ENCODE results near the gene PLA2R1.

Gene PLA2R1

DNA sequence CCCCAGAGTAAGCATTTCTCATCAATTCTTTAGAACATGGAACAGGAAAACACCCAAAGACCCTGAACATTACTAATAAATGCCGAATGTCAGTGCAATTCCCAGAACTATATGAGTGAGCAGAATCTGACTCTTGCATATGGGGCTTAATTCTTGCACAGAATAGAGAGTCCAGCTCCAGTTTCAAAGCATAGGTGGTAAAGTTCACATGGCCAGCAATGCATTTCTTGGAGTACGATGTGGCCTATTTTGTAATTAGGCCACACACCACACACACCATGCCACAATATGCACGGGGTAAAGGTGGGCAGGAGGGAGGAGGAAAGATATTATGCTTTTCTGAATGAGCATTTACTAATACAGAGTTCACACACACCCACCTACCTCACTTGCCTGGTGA is 56.5 kb downstream of the PLA2R1 start:
- no peak overlapping the region for H2AK5ac ChIP-seq (ENCODE audit: low read length, severe bottlenecking)

GRCh38 chr2:160005476-160005875 is 56.9 kb downstream of the PLA2R1 start:
- Histone ChIP-seq H2AK5ac (ENCODE audit: low read length, severe bottlenecking) (no peak overlapping the region), H3K79me1 (replicated peaks; ENCODE audit: low read length, poor library complexity, severe bottlenecking) (no peaks in the 10 kb centered on the region), H2BK12ac (ENCODE audit: low read length in 2 of 2) (no peak overlapping the region), H4K91ac (ENCODE audit: low read length) (no peak overlapping the region), H3K14ac (ENCODE audit: low read length in 2 of 2) (no peak overlapping the region), H2BK15ac (ENCODE audit: low read depth, poor library complexity, severe bottlenecking) (no peak overlapping the region), H3K36me3 (ENCODE audit: control insufficient read depth in 1 of 2, insufficient read depth in 2 of 2, low read depth in 1 of 2, low read length in 2 of 2) (peaks cover 16 to 65% of the 10 kb centered on the region in 2 experiments), H2BK5ac (ENCODE audit: low read depth, low read length, poor library complexity, severe bottlenecking) (no peak overlapping the region), H3K4me2 (ENCODE audit: low read length, poor library complexity, severe bottlenecking) (no peak overlapping the region), H3K27me3 (ENCODE audit: control insufficient read depth in 1 of 2, insufficient read depth in 1 of 2, low read length in 2 of 2) (no peaks in the 10 kb centered on the region), H2AFZ (ENCODE audit: low read depth, low read length) (no peak overlapping the region), H2BK120ac (ENCODE audit: low read depth, low read length) (no peak overlapping the region), H3K4me1 (ENCODE audit: control insufficient read depth, insufficient read depth, low read depth, low read length) (no peaks in the 10 kb centered on the region), H3K27ac (ENCODE audit: low read length, poor library complexity, severe bottlenecking) (no peak overlapping the region), H3K4ac (ENCODE audit: low read depth in 1 of 2, low read length in 2 of 2) (no peak overlapping the region), H3K9me3 (ENCODE audit: control insufficient read depth, low read length) (peaks cover 8% of the 10 kb centered on the region), H3K9ac (ENCODE audit: low read length) (no peak overlapping the region), H3K18ac (ENCODE audit: low read depth in 1 of 2, low read length in 2 of 2) (no peak overlapping the region), H3K4me3 (ENCODE audit: insufficient read depth in 1 of 2, low read depth in 1 of 2, low read length in 2 of 2) (no peak overlapping the region), H3K23ac (ENCODE audit: low read length in 2 of 2) (no peak overlapping the region), H4K8ac (ENCODE audit: low read length) (no peak overlapping the region)
- WGBS, result 100% methylated on average over 2 of the region's 5 CpGs
- DNase-seq, result no peak

More for the DNA sequence above, 56.5 kb downstream of the PLA2R1 start:
- Histone ChIP-seq H2BK15ac (ENCODE audit: low read depth, poor library complexity, severe bottlenecking) (no peak overlapping the region), H2BK12ac (ENCODE audit: low read length in 2 of 2) (no peak overlapping the region), H2AFZ (ENCODE audit: low read depth, low read length) (no peak overlapping the region), H3K4me2 (ENCODE audit: low read length, poor library complexity, severe bottlenecking) (no peak overlapping the region), H3K79me1 (replicated peaks; ENCODE audit: low read length, poor library complexity, severe bottlenecking) (no peaks in the 10 kb centered on the region), H2BK5ac (ENCODE audit: low read depth, low read length, poor library complexity, severe bottlenecking) (no peak overlapping the region), H3K4me1 (ENCODE audit: control insufficient read depth, insufficient read depth, low read depth, low read length) (no peaks in the 10 kb centered on the region), H3K18ac (ENCODE audit: low read depth in 1 of 2, low read length in 2 of 2) (no peak overlapping the region), H3K4ac (ENCODE audit: low read depth in 1 of 2, low read length in 2 of 2) (no peak overlapping the region), H3K23ac (ENCODE audit: low read length in 2 of 2) (no peak overlapping the region), H3K9ac (ENCODE audit: low read length) (no peak overlapping the region), H3K27ac (ENCODE audit: low read length, poor library complexity, severe bottlenecking) (no peak overlapping the region), H3K4me3 (ENCODE audit: insufficient read depth in 1 of 2, low read depth in 1 of 2, low read length in 2 of 2) (no peak overlapping the region), H3K36me3 (ENCODE audit: control insufficient read depth in 1 of 2, insufficient read depth in 2 of 2, low read depth in 1 of 2, low read length in 2 of 2) (peaks cover 19 to 68% of the 10 kb centered on the region in 2 experiments), H4K91ac (ENCODE audit: low read length) (no peak overlapping the region), H3K14ac (ENCODE audit: low read length in 2 of 2) (no peak overlapping the region), H4K8ac (ENCODE audit: low read length) (no peak overlapping the region), H2BK120ac (ENCODE audit: low read depth, low read length) (no peak overlapping the region), H3K27me3 (ENCODE audit: control insufficient read depth in 1 of 2, insufficient read depth in 1 of 2, low read length in 2 of 2) (no peaks in the 10 kb centered on the region), H3K9me3 (ENCODE audit: control insufficient read depth, low read length) (peaks cover 3% of the 10 kb centered on the region)
- no peak for DNase-seq
- WGBS, result 100% methylated on average over 1 of the region's 3 CpGs

- Histone ChIP-seq H3K27me3 (ENCODE audit: control insufficient read depth in 1 of 2, insufficient read depth in 1 of 2, low read length in 2 of 2) (no peaks in the 10 kb centered on the region), H2BK12ac (ENCODE audit: low read length in 2 of 2) (no peak overlapping the region)
These were observed 63.5 kb downstream of the PLA2R1 start for GRCh38 chr2:159998961-159999360.

DNA sequence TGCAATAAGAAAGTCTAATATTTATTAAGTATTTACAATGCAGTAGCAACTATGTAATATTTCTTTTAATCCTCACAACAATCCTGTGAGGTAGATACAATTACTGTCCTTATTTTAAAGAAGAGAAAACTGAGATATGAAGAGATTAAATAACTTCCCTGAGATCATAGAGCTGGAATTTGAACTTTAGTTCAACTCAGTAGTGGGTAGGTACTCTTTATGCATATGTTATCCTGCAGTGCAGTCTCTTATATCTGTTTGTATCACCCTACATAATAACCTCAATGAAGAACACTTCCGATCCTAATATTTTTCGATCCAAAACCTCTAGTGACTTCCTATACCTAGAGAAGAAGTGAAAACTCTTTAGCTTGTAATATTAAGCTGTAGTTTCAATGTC is 64.2 kb downstream of the PLA2R1 start:
- no peak for DNase-seq

More at GRCh38 chr2:159998961-159999360, 63.5 kb downstream of the PLA2R1 start:
- H3K79me1 ChIP-seq (replicated peaks; ENCODE audit: low read length, poor library complexity, severe bottlenecking), result no peaks in the 10 kb centered on the region
- peaks cover 17% of the 10 kb centered on the region for H3K9me3 ChIP-seq (ENCODE audit: control insufficient read depth, low read length)
- no peak overlapping the region for H3K14ac ChIP-seq (ENCODE audit: low read length in 2 of 2)
- no peak overlapping the region for H3K9ac ChIP-seq (ENCODE audit: low read length)
- H2BK120ac ChIP-seq (ENCODE audit: low read depth, low read length), result no peak overlapping the region
- no peak overlapping the region for H3K4me3 ChIP-seq (ENCODE audit: insufficient read depth in 1 of 2, low read depth in 1 of 2, low read length in 2 of 2)
- H3K4me1 ChIP-seq (ENCODE audit: control insufficient read depth, insufficient read depth, low read depth, low read length), result peaks cover 1% of the 10 kb centered on the region
- no peak overlapping the region for H2AK5ac ChIP-seq (ENCODE audit: low read length, severe bottlenecking)
- no peak overlapping the region for H3K4ac ChIP-seq (ENCODE audit: low read depth in 1 of 2, low read length in 2 of 2)
- no peak overlapping the region for H3K4me2 ChIP-seq (ENCODE audit: low read length, poor library complexity, severe bottlenecking)
- no peak overlapping the region for H4K8ac ChIP-seq (ENCODE audit: low read length)
- H3K27ac ChIP-seq (ENCODE audit: low read length, poor library complexity, severe bottlenecking), result no peak overlapping the region
- H2BK5ac ChIP-seq (ENCODE audit: low read depth, low read length, poor library complexity, severe bottlenecking), result no peak overlapping the region
- no peak overlapping the region for H3K18ac ChIP-seq (ENCODE audit: low read depth in 1 of 2, low read length in 2 of 2)
- H4K91ac ChIP-seq (ENCODE audit: low read length), result no peak overlapping the region
- WGBS, result 100% methylated on average over 1 of the region's 3 CpGs
- H3K23ac ChIP-seq (ENCODE audit: low read length in 2 of 2), result no peak overlapping the region
- H2BK15ac ChIP-seq (ENCODE audit: low read depth, poor library complexity, severe bottlenecking), result no peak overlapping the region
- no peak for DNase-seq
- H3K36me3 ChIP-seq (ENCODE audit: control insufficient read depth in 1 of 2, insufficient read depth in 2 of 2, low read depth in 1 of 2, low read length in 2 of 2), result peaks cover 0 to 50% of the 10 kb centered on the region in 2 experiments
- H2AFZ ChIP-seq (ENCODE audit: low read depth, low read length), result no peak overlapping the region

More for the DNA sequence above, 64.2 kb downstream of the PLA2R1 start:
- peaks cover 17% of the 10 kb centered on the region for H3K9me3 ChIP-seq (ENCODE audit: control insufficient read depth, low read length)
- H3K79me1 ChIP-seq (replicated peaks; ENCODE audit: low read length, poor library complexity, severe bottlenecking), result no peaks in the 10 kb centered on the region
- H3K27me3 ChIP-seq (ENCODE audit: control insufficient read depth in 1 of 2, insufficient read depth in 1 of 2, low read length in 2 of 2), result no peaks in the 10 kb centered on the region
- H3K9ac ChIP-seq (ENCODE audit: low read length), result no peak overlapping the region
- H3K27ac ChIP-seq (ENCODE audit: low read length, poor library complexity, severe bottlenecking), result no peak overlapping the region
- H3K4ac ChIP-seq (ENCODE audit: low read depth in 1 of 2, low read length in 2 of 2), result no peak overlapping the region
- no peak overlapping the region for H3K14ac ChIP-seq (ENCODE audit: low read length in 2 of 2)
- H3K36me3 ChIP-seq (ENCODE audit: control insufficient read depth in 1 of 2, insufficient read depth in 2 of 2, low read depth in 1 of 2, low read length in 2 of 2), result peaks cover 0 to 45% of the 10 kb centered on the region in 2 experiments
- H3K4me3 ChIP-seq (ENCODE audit: insufficient read depth in 1 of 2, low read depth in 1 of 2, low read length in 2 of 2), result no peak overlapping the region
- peaks cover 1% of the 10 kb centered on the region for H3K4me1 ChIP-seq (ENCODE audit: control insufficient read depth, insufficient read depth, low read depth, low read length)
- H4K8ac ChIP-seq (ENCODE audit: low read length), result no peak overlapping the region
- no peak overlapping the region for H2BK5ac ChIP-seq (ENCODE audit: low read depth, low read length, poor library complexity, severe bottlenecking)
- no peak overlapping the region for H2BK120ac ChIP-seq (ENCODE audit: low read depth, low read length)
- H2AFZ ChIP-seq (ENCODE audit: low read depth, low read length), result no peak overlapping the region
- H2AK5ac ChIP-seq (ENCODE audit: low read length, severe bottlenecking), result no peak overlapping the region
- no peak overlapping the region for H3K4me2 ChIP-seq (ENCODE audit: low read length, poor library complexity, severe bottlenecking)
- 100% methylated on average over 2 of the region's 2 CpGs for WGBS
- H3K18ac ChIP-seq (ENCODE audit: low read depth in 1 of 2, low read length in 2 of 2), result no peak overlapping the region
- H2BK12ac ChIP-seq (ENCODE audit: low read length in 2 of 2), result no peak overlapping the region
- no peak overlapping the region for H4K91ac ChIP-seq (ENCODE audit: low read length)
- no peak overlapping the region for H2BK15ac ChIP-seq (ENCODE audit: low read depth, poor library complexity, severe bottlenecking)
- no peak overlapping the region for H3K23ac ChIP-seq (ENCODE audit: low read length in 2 of 2)
